GM18867 (cell line): ENCODE data around the gene GGCT.
"Not testable (repeated sequence)": the region's sequence is repeated elsewhere in the genome, so short reads cannot be mapped to it uniquely, and the experiment has no call there.

Experiments
- ATAC-seq: cut with Tn5 transposase; IDR thresholded peaks from one replicate; pipeline ENCODE4 v1.9.1; 2021; ENCODE audit warnings: mild to moderate bottlenecking, moderate library complexity; ENCODE audit not compliant: unreplicated experiment

GGCT gene

GRCh38 chr7:30504301-30505173 lies at the start of gene GGCT:
GGCT (minus strand) TSS chr7:30504829; CDS start chr7:30504709, 120 bp downstream.
- ATAC-seq = peak; percentile 99

GRCh38 chr7:30553546-30553945 lies 48.9 kb upstream of the GGCT start:
- no peak for ATAC-seq

GRCh38 chr7:30553141-30553540 lies 48.5 kb upstream of the GGCT start:
- ATAC-seq = no peak

GRCh38 chr7:30552330-30552729 lies 47.7 kb upstream of the GGCT start:
- ATAC-seq = no peak

- no peak for ATAC-seq
Observed at GRCh38 chr7:30549931-30550493, 45.4 kb upstream of the GGCT start.

GRCh38 chr7:30548845-30549244 lies 44.2 kb upstream of the GGCT start:
- no peak for ATAC-seq

GRCh38 chr7:30546596-30546995 lies 42.0 kb upstream of the GGCT start:
- no peak for ATAC-seq

- no peak for ATAC-seq
Observed at GRCh38 chr7:30545791-30546555, 41.3 kb upstream of the GGCT start.

- ATAC-seq = no peak
Observed at GRCh38 chr7:30543813-30544525, 39.3 kb upstream of the GGCT start.

- ATAC-seq = not testable (repeated sequence)
Observed at GRCh38 chr7:30543115-30543514, 38.5 kb upstream of the GGCT start.

- ATAC-seq = no peak
Observed at GRCh38 chr7:30533886-30534285, 29.3 kb upstream of the GGCT start.

GRCh38 chr7:30531286-30531685 lies 26.7 kb upstream of the GGCT start:
- ATAC-seq = no peak

- no peak for ATAC-seq
Observed at GRCh38 chr7:30530373-30530772, 25.7 kb upstream of the GGCT start.

- ATAC-seq = no peak
Observed at GRCh38 chr7:30528779-30529178, 24.1 kb upstream of the GGCT start.

- ATAC-seq = not testable (repeated sequence)
Observed at GRCh38 chr7:30527297-30527696, 22.7 kb upstream of the GGCT start.

GRCh38 chr7:30526163-30526562 lies 21.5 kb upstream of the GGCT start:
- no peak for ATAC-seq

GRCh38 chr7:30525429-30525828 lies 20.8 kb upstream of the GGCT start:
- no peak for ATAC-seq

- no peak for ATAC-seq
Observed at GRCh38 chr7:30524545-30524944, 19.9 kb upstream of the GGCT start.

- no peak for ATAC-seq
Observed at GRCh38 chr7:30523466-30523865, 18.8 kb upstream of the GGCT start.

GRCh38 chr7:30522159-30522558 lies 17.5 kb upstream of the GGCT start:
- no peak for ATAC-seq

GRCh38 chr7:30521532-30521931 lies 16.9 kb upstream of the GGCT start:
- ATAC-seq = no peak
